Stomach (tissue), 19 donors: ENCODE results near the gene NR2F2. TPM values are rescaled to one million over a fixed set of nuclear protein-coding genes. Genes with fewer than 3 reads are reported as not detected.

Source experiments
- DNase-seq, 2 donors: peaks; one replicate each; pipeline versions ENCODE4 v3.0.0 to v3.0.0-alpha.2; 2013 to 2019
- H3K27ac ChIP-seq, 5 donors: fragments of 200-600 bp in 4 of 5; sonication (generic) in 4 of 5; one replicate each; pipeline ENCODE4 v1.5.1; 2013 to 2019; ENCODE audit warnings: mild to moderate bottlenecking in 1 of 5, moderate library complexity in 1 of 5
- H3K27me3 ChIP-seq, 3 donors: fragments of 200-600 bp; sonication (generic); one replicate each; pipeline ENCODE4 v1.5.1; 2017 to 2019; ENCODE audit warnings: mixed run types in 1 of 3
- H3K36me3 ChIP-seq, 4 donors: fragments of 200-600 bp; sonication (generic); 1 replicate in 3 of 4; 2 replicates in 1 of 4; pipeline ENCODE4 v1.5.1; 2016 to 2019
- H3K4me1 ChIP-seq, 4 donors: fragments of 200-600 bp; sonication (generic); one replicate each; pipeline ENCODE4 v1.5.1; 2016 to 2019
- H3K4me3 ChIP-seq, 4 donors: fragments of 200-600 bp; sonication (generic) in 3 of 4; one replicate each; pipeline ENCODE4 v1.5.1; 2016 to 2019; ENCODE audit warnings: mild to moderate bottlenecking in 1 of 4
- H3K9me3 ChIP-seq, 4 donors: fragments of 200-600 bp; sonication (generic); one replicate each; pipeline ENCODE4 v1.5.1; 2016 to 2019
- CTCF ChIP-seq, 7 experiments: fragments of 450-650 bp in 4 of 7; fragments of 200-600 bp in 3 of 7; sonication (generic) in 3 of 7; IDR thresholded peaks; one replicate each; pipeline ENCODE4 v1.5.1; 2016 to 2019; ENCODE audit warnings: antibody characterized with exemption in 7 of 7, control low read depth in 2 of 7, mild to moderate bottlenecking in 1 of 7
- EP300 ChIP-seq: sonication (generic); formaldehyde crosslinking; IDR thresholded peaks from one replicate; pipeline ENCODE4 v1.6.1; 2017; ENCODE audit warnings: antibody characterized with exemption
- POLR2A ChIP-seq, 4 donors: fragments of 450-650 bp; IDR thresholded peaks; one replicate each; pipeline ENCODE4 v1.6.1; 2016; ENCODE audit warnings: antibody characterized with exemption in 4 of 4, control low read depth in 2 of 4, mild to moderate bottlenecking in 1 of 4, moderate library complexity in 1 of 4
- POLR2AphosphoS5 ChIP-seq, 3 donors: sonication (generic); formaldehyde crosslinking; IDR thresholded peaks; one replicate each; pipeline ENCODE4 v1.6.1; 2016; ENCODE audit warnings: antibody characterized with exemption in 3 of 3
- WGBS, 5 donors: extraction: QIAGEN DNeasy Blood & Tissue Kit in 3 of 5; methylation state at CpG; one replicate each; pipeline versions ENCODE4 v1.1.5 to v1.1.7; 2013 to 2018; 5-methylcytosine and 5-hydroxymethylcytosine counted together
- intact Hi-C: fragments of 100-400 bp; cut with DNase I; formaldehyde crosslinking; loops from one replicate; pipeline ENCODE4 v1.15.1; 2023; ENCODE audit warnings: low total_unique reads
- long read RNA-seq, 10 donors: transcript quantifications; one replicate each; lab custom pipeline, GENCODE V29; 2026
- polyA plus RNA-seq, 3 donors: library from polyadenylated mRNA; stranded (reverse); fragments of 200-250 nt; gene quantifications; one replicate each; pipeline ENCODE4 v1.2.3, GENCODE V29; 2013
- total RNA-seq, 5 donors: library from RNA; depleted of rRNA; stranded (reverse); fragments of >200 nt; gene quantifications; one replicate each; pipeline versions ENCODE4 v1.1.0 to v1.2.3, GENCODE V29; 2014 to 2016
- donor health status: healthy with polysubstance abuse.
- donor health status: Bipolar disorder and iron deficiency.
- donor health status: healthy.

NR2F2 gene
- total RNA-seq (10 to 100 TPM; 36.8 to 96.2 (median 63.0) TPM), polyA plus RNA-seq (10 to 100 TPM; 30.9 to 47.4 (median 39.7) TPM)
- long read RNA-seq, donor 1, full-length matches to known transcripts: 14 of 19 reads
- long read RNA-seq, donor 1, partial matches to known transcripts: 5 of 19 reads
- long read RNA-seq, donor 1, other reads (novel, unspliced or antisense): 0 of 19 reads
- long read RNA-seq, donor 2, full-length matches to known transcripts: 11 of 17 reads
- long read RNA-seq, donor 2, partial matches to known transcripts: 6 of 17 reads
- long read RNA-seq, donor 2, other reads (novel, unspliced or antisense): 0 of 17 reads
- long read RNA-seq, donor 3, full-length matches to known transcripts: 17 of 36 reads
- long read RNA-seq, donor 3, partial matches to known transcripts: 19 of 36 reads
- long read RNA-seq, donor 3, other reads (novel, unspliced or antisense): 0 of 36 reads
- long read RNA-seq, donor 4, partial matches to known transcripts: 0 of 1 reads
- long read RNA-seq, donor 4, other reads (novel, unspliced or antisense): 0 of 1 reads
- long read RNA-seq, donor 5, full-length matches to known transcripts: 39 of 87 reads
- long read RNA-seq, donor 5, partial matches to known transcripts: 48 of 87 reads
- long read RNA-seq, donor 5, other reads (novel, unspliced or antisense): 0 of 87 reads
- long read RNA-seq, donor 6, full-length matches to known transcripts: 61 of 101 reads
- long read RNA-seq, donor 6, partial matches to known transcripts: 35 of 101 reads
- long read RNA-seq, donor 6, other reads (novel, unspliced or antisense): 5 of 101 reads
- long read RNA-seq, donor 7, full-length matches to known transcripts: 26 of 73 reads
- long read RNA-seq, donor 7, partial matches to known transcripts: 47 of 73 reads
- long read RNA-seq, donor 7, other reads (novel, unspliced or antisense): 0 of 73 reads
- long read RNA-seq, donor 8, full-length matches to known transcripts: 31 of 57 reads
- long read RNA-seq, donor 8, partial matches to known transcripts: 26 of 57 reads
- long read RNA-seq, donor 8, other reads (novel, unspliced or antisense): 0 of 57 reads
- long read RNA-seq, donor 9, full-length matches to known transcripts: 11 of 41 reads
- long read RNA-seq, donor 9, partial matches to known transcripts: 30 of 41 reads
- long read RNA-seq, donor 9, other reads (novel, unspliced or antisense): 0 of 41 reads
- long read RNA-seq, donor 10, full-length matches to known transcripts: 5 of 5 reads
- long read RNA-seq, donor 10, partial matches to known transcripts: 0 of 5 reads
- long read RNA-seq, donor 10, other reads (novel, unspliced or antisense): 0 of 5 reads

- intact Hi-C loops: no loop called here
- peak; percentile 98 to 99 for DNase-seq
- H3K27ac ChIP-seq: peak within 1 kb of the TSS; percentile 96 to 98 (median 97)
- 0 to 2% (median 1%) methylated on average over 41 to 78 of the region's 78 CpGs for WGBS, 5 donors
- H3K36me3 ChIP-seq: peaks cover 18 to 44% (median 23%) of the 10 kb centered on the region in 4 donors
- H3K4me3 ChIP-seq: peak within 1 kb of the TSS; percentile 80 to 89 (median 88)
- peaks cover 3 to 23% (median 16%) of the 10 kb centered on the region in 4 donors for H3K4me1 ChIP-seq
- H3K9me3 ChIP-seq: no peaks in the 10 kb centered on the region
- TF ChIP-seq POLR2AphosphoS5 (IDR thresholded peaks at IDR 0.05) (peak; percentile 75 to 94 (median 91)), POLR2A (IDR thresholded peaks at IDR 0.05) (peak in 2 of 4 donors; percentile 91 to 92), EP300 (no peak)
- peaks cover 0 to 60% (median 0%) of the 10 kb centered on the region in 3 donors for H3K27me3 ChIP-seq
These were observed at the start of gene NR2F2 for GRCh38 chr15:96330450-96331143. Gene NR2F2 (plus strand): TSS chr15:96330700. CDS start chr15:96332106, 1,406 bp downstream.

- Histone ChIP-seq H3K27me3 (no peaks in the 10 kb centered on the region), H3K4me3 (no peak overlapping the region), H3K4me1 (no peaks in the 10 kb centered on the region), H3K36me3 (peaks cover 9 to 74% (median 31%) of the 10 kb centered on the region in 4 donors), H3K9me3 (no peaks in the 10 kb centered on the region), H3K27ac (no peak overlapping the region)
- intact Hi-C loops: no loop called here
- peak in 1 of 2 donors; percentile 30 for DNase-seq
- WGBS, 5 donors: 63 to 81% (median 77%) methylated on average over 11 of the region's 11 CpGs
- no peak for TF ChIP-seq POLR2AphosphoS5 (IDR thresholded peaks at IDR 0.05)
These were observed 45.2 kb upstream of the NR2F2 start for GRCh38 chr15:96285305-96285704.

GRCh38 chr15:96285729-96286254 lies 44.7 kb upstream of the NR2F2 start:
- intact Hi-C loops: no loop called here
- Histone ChIP-seq H3K27ac (no peak overlapping the region), H3K4me3 (no peak overlapping the region), H3K4me1 (no peaks in the 10 kb centered on the region), H3K27me3 (no peaks in the 10 kb centered on the region), H3K9me3 (no peaks in the 10 kb centered on the region), H3K36me3 (peaks cover 9 to 71% (median 31%) of the 10 kb centered on the region in 4 donors)
- 82 to 89% (median 88%) methylated on average over 18 of the region's 18 CpGs for WGBS, 5 donors
- DNase-seq: no peak
- TF ChIP-seq EP300 (no peak), POLR2A (IDR thresholded peaks at IDR 0.05) (no peak), POLR2AphosphoS5 (IDR thresholded peaks at IDR 0.05) (no peak), CTCF (IDR thresholded peaks at IDR 0.05) (no peak)

- Histone ChIP-seq H3K27me3 (no peaks in the 10 kb centered on the region), H3K36me3 (peaks cover 0 to 25% (median 8%) of the 10 kb centered on the region in 4 donors), H3K9me3 (no peaks in the 10 kb centered on the region), H3K4me1 (no peaks in the 10 kb centered on the region), H3K4me3 (no peak overlapping the region), H3K27ac (no peak overlapping the region)
- no peak for DNase-seq
- 64 to 73% (median 67%) methylated on average over 5 of the region's 5 CpGs for WGBS, 5 donors
- no peak for TF ChIP-seq POLR2A (IDR thresholded peaks at IDR 0.05)
- intact Hi-C loops: no loop called here
These were observed 39.8 kb upstream of the NR2F2 start for GRCh38 chr15:96290679-96291078.

GRCh38 chr15:96292635-96293034 lies 37.9 kb upstream of the NR2F2 start:
- H3K27ac ChIP-seq: no peak overlapping the region
- peaks cover 0 to 14% (median 8%) of the 10 kb centered on the region in 4 donors for H3K36me3 ChIP-seq
- no peak overlapping the region for H3K4me3 ChIP-seq
- 81 to 93% (median 86%) methylated on average over 2 of the region's 2 CpGs for WGBS, 5 donors
- TF ChIP-seq CTCF (IDR thresholded peaks at IDR 0.05): no peak
- TF ChIP-seq EP300: no peak
- no peak for TF ChIP-seq POLR2A (IDR thresholded peaks at IDR 0.05)
- no peak for TF ChIP-seq POLR2AphosphoS5 (IDR thresholded peaks at IDR 0.05)
- no peak for DNase-seq
- H3K27me3 ChIP-seq: no peaks in the 10 kb centered on the region
- H3K9me3 ChIP-seq: peaks cover 0 to under 1% (median 0%) of the 10 kb centered on the region in 4 donors
- intact Hi-C loops: no loop called here
- H3K4me1 ChIP-seq: no peaks in the 10 kb centered on the region
